ENCODE results near the gene YPEL2.

YPEL2 gene

GRCh38 chr17:59330053-59330942 is 1.2 kb upstream of the YPEL2 start:
- DNase-seq (ENCODE audit: low read depth) = no peak

- no peak for DNase-seq (ENCODE audit: low read depth)
These were observed 684 bp downstream of the YPEL2 start for GRCh38 chr17:59331929-59332748.

GRCh38 chr17:59332749-59333377 is 1.4 kb downstream of the YPEL2 start:
- DNase-seq (ENCODE audit: low read depth) = no peak

GRCh38 chr17:59333836-59334235 is 2.4 kb downstream of the YPEL2 start:
- no peak for DNase-seq (ENCODE audit: low read depth)

- DNase-seq (ENCODE audit: low read depth) = no peak
These were observed 4.2 kb downstream of the YPEL2 start for GRCh38 chr17:59335685-59336084.

- DNase-seq (ENCODE audit: low read depth) = no peak
These were observed 6.4 kb downstream of the YPEL2 start for GRCh38 chr17:59337741-59338299.

- no peak for DNase-seq (ENCODE audit: low read depth)
These were observed 7.0 kb downstream of the YPEL2 start for GRCh38 chr17:59338498-59338897.

- no peak for DNase-seq (ENCODE audit: low read depth)
These were observed 10.5 kb downstream of the YPEL2 start for GRCh38 chr17:59341922-59342321.

- DNase-seq (ENCODE audit: low read depth) = no peak
These were observed 11.3 kb downstream of the YPEL2 start for GRCh38 chr17:59342681-59343131.

- DNase-seq (ENCODE audit: low read depth) = no peak
These were observed 14.0 kb downstream of the YPEL2 start for GRCh38 chr17:59345476-59345875.

GRCh38 chr17:59346341-59346740 is 14.9 kb downstream of the YPEL2 start:
- no peak for DNase-seq (ENCODE audit: low read depth)

- no peak for DNase-seq (ENCODE audit: low read depth)
These were observed 15.5 kb downstream of the YPEL2 start for GRCh38 chr17:59346876-59347407.

GRCh38 chr17:59347975-59348391 is 16.5 kb downstream of the YPEL2 start:
- DNase-seq (ENCODE audit: low read depth) = no peak

- no peak for DNase-seq (ENCODE audit: low read depth)
These were observed 17.7 kb downstream of the YPEL2 start for GRCh38 chr17:59349178-59349577.

- no peak for DNase-seq (ENCODE audit: low read depth)
These were observed 21.8 kb downstream of the YPEL2 start for GRCh38 chr17:59353106-59353854.

- DNase-seq (ENCODE audit: low read depth) = no peak
These were observed 22.7 kb downstream of the YPEL2 start for GRCh38 chr17:59353936-59354755.

GRCh38 chr17:59355030-59355701 is 23.7 kb downstream of the YPEL2 start:
- DNase-seq (ENCODE audit: low read depth) = no peak

- no peak for DNase-seq (ENCODE audit: low read depth)
These were observed 24.4 kb downstream of the YPEL2 start for GRCh38 chr17:59355702-59356325.

- DNase-seq (ENCODE audit: low read depth) = no peak
These were observed 25.2 kb downstream of the YPEL2 start for GRCh38 chr17:59356543-59357218.
